Mesothelial cell of epicardium (in vitro differentiated cells): ENCODE measurements around the gene CPAMD8. TPM values are rescaled to one million over a fixed set of nuclear protein-coding genes. Genes with fewer than 3 reads are reported as not detected.

Source experiments
- DNase-seq, 2 experiments: peaks; one replicate each; pipeline ENCODE4 v3.0.0; 2021; ENCODE audit warnings: low spot score in 2 of 2; ENCODE audit not compliant: unreplicated experiment in 2 of 2
- H3K27ac Mint-ChIP-seq: 2 replicates; pipeline ENCODE4 v1.8.0; 2021; ENCODE audit warnings: mixed read lengths
- H3K27me3 Mint-ChIP-seq: 2 replicates; pipeline ENCODE4 v1.8.0; 2021; ENCODE audit warnings: low read depth, mixed read lengths
- H3K36me3 Mint-ChIP-seq: 2 replicates; pipeline ENCODE4 v1.8.0; 2021; ENCODE audit warnings: mixed read lengths
- H3K4me1 Mint-ChIP-seq: 2 replicates; pipeline ENCODE4 v1.8.0; 2021; ENCODE audit warnings: mixed read lengths
- H3K4me3 Mint-ChIP-seq: 2 replicates; pipeline ENCODE4 v1.8.0; 2021; ENCODE audit warnings: mild to moderate bottlenecking, moderate library complexity, mixed read lengths
- H3K9me3 Mint-ChIP-seq: 2 replicates; pipeline ENCODE4 v1.8.0; 2021; ENCODE audit warnings: mixed read lengths
- total RNA-seq: library from RNA; stranded (reverse); gene quantifications from 3 replicates; pipeline ENCODE4 v1.2.1, GENCODE V29; 2021
- TF ChIP-seq, protein P1 (sequence below): fragments of 200-600 bp; sonication (generic); IDR thresholded peaks from one replicate; pipeline ENCODE4 v1.5.0; 2021; ENCODE audit warnings: antibody characterized with exemption; ENCODE audit not compliant: unreplicated experiment

The CPAMD8 gene
- total RNA-seq, 1 donor from 2014 or later = 40.9 TPM

DNA sequence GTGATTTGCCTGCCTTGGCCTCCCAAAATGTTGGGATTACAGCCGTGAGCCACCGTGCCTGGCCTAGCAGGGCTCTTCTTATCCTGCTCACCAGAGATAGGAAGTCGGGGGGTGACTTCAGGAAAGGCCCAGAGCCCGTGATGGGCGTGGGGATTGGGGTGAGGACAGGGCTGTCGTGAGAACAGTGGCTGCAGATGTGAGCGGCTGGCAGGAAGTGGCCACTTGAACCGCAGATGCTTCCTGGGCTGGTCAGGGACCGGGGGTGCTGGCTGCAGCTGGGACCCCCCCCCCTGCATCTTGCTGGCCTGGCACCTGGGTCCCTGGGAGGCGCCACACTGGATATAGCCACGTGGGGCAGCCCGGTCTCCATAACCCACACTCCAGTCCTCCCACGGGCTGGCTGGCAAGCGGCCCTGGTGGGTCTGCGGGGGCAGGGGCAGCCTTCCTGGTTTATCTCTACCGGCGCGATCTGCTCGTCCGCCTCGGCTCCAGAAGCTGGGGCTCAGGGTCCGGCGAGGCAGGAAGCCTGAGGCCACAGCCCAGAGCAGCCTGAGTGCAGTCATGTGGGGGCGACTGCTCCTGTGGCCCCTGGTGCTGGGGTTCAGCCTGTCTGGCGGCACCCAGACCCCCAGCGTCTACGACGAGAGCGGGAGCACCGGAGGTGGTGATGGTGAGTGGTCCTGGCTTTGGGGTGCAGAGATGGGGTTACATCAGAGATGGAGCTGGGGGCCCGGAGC is 137.8 kb downstream of the CPAMD8 start, which contains the start of gene F2RL3:
F2RL3 (plus strand) TSS at position 371 of the 737 bp plus-strand sequence; CDS start at position 562, 191 bp downstream.
- Mint-ChIP-seq H3K27ac (no peak within 1 kb of the TSS), H3K4me3 (no peak within 1 kb of the TSS), H3K9me3 (no peaks in the 10 kb centered on the region), H3K27me3 (peaks cover 3% of the 10 kb centered on the region), H3K36me3 (no peaks in the 10 kb centered on the region), H3K4me1 (peaks cover 2% of the 10 kb centered on the region)
- TF ChIP-seq, protein P1, sequence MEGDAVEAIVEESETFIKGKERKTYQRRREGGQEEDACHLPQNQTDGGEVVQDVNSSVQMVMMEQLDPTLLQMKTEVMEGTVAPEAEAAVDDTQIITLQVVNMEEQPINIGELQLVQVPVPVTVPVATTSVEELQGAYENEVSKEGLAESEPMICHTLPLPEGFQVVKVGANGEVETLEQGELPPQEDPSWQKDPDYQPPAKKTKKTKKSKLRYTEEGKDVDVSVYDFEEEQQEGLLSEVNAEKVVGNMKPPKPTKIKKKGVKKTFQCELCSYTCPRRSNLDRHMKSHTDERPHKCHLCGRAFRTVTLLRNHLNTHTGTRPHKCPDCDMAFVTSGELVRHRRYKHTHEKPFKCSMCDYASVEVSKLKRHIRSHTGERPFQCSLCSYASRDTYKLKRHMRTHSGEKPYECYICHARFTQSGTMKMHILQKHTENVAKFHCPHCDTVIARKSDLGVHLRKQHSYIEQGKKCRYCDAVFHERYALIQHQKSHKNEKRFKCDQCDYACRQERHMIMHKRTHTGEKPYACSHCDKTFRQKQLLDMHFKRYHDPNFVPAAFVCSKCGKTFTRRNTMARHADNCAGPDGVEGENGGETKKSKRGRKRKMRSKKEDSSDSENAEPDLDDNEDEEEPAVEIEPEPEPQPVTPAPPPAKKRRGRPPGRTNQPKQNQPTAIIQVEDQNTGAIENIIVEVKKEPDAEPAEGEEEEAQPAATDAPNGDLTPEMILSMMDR = no peak
- DNase-seq = no peak

DNA sequence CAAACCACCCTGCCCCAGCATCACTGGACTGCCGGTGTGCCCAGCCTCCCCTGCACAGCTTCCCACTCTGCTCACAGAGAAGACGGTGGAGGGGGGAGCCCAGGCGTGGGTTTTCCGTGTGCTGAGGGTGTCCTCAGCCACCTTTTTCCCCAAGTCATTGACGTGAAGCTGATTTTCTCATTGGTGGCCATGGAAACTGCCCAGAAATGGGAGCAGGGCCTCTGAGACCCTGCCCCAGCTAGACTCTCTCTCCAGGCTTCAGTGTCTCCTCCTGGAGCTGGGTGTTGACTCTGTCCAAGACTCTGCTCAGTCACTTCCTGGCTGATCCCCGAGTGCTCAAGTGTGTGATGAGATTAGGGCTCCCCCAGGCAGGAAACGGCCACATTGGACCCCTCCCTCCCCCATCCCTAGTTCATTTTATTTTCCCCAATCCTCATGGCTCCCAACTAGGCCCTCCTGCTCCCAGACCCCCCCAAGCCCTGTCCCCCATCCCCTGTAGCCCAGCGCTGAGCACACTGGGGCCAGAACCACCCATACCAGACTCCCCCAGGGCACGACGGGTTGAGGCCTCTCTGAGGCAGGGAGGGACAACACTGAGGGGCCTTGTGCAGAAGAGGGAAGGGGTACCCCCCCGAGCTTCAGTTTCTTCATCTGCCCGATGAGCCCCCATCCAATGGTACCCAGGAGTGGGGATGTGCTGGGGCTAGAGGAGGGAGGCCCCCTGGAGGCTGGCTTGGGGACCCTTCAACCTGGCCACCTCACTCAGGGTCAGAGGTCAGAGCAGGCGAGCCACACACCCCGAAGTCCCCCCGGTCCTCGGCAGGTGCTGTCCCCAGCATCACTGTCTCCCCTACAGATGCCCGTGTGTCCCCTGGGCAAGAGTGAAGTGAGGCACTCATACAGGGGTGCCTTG is 139.0 kb downstream of the CPAMD8 start:
- Mint-ChIP-seq H3K4me3 (no peak overlapping the region), H3K9me3 (peaks cover 5% of the 10 kb centered on the region), H3K36me3 (peaks cover 3% of the 10 kb centered on the region), H3K27ac (no peak overlapping the region), H3K27me3 (peaks cover 3% of the 10 kb centered on the region), H3K4me1 (peaks cover 2% of the 10 kb centered on the region)
- TF ChIP-seq, protein P1 = no peak
- no peak for DNase-seq

DNA sequence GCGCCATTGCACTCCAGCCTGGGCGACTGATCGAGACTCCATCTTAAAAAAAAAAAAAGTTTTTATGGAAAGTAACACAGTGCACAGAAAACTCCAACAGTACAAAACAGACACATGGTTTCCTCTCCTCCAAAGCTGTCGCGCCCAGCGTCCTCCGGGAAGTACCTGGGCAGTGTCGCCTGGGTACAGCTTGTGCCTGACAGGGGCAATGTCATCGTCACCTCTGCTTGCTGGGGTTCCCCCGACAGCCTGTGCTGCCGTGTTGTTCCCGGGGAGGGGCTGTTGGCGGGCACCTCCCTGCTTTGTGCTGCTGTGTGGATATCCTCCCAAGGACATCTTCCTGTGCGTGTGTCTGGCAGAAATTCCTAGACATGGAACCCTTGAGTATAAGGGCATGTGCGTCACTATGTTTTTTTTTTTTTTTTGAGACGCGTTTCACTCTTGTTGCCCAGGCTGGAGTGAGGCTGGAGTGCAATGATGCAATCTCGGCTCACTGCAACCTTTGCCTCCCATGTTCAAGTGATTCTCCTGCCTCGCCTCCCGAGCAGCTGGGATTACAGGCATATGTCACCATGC is 140.2 kb downstream of the CPAMD8 start:
- Mint-ChIP-seq H3K27me3 (no peaks in the 10 kb centered on the region), H3K27ac (no peak overlapping the region), H3K36me3 (peaks cover 11% of the 10 kb centered on the region), H3K9me3 (peaks cover 14% of the 10 kb centered on the region), H3K4me1 (peaks cover 2% of the 10 kb centered on the region), H3K4me3 (no peak overlapping the region)
- TF ChIP-seq, protein P1 = no peak
- DNase-seq = no peak

DNA sequence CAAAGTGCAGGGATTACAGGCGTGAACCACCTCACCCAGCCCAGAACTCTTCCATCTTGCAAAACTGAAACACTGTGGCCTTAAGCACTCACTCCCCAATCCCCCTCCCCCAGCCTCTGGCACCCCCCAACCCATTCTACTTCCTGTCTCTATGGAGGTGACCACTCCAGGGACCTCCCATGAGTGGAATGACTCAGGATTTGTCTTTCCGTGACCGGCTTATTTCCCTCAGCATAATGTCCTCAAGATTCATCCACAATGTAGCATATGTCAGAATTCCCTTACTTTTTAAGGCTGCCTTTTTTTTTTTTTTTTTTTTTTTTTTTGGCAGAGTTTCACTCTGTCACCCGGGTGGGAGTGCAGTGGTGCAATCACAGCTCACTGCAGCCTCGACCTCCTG is 141.4 kb downstream of the CPAMD8 start:
- DNase-seq = no peak
- H3K27me3 Mint-ChIP-seq = no peaks in the 10 kb centered on the region
- H3K4me1 Mint-ChIP-seq = peaks cover 2% of the 10 kb centered on the region
- H3K36me3 Mint-ChIP-seq = peaks cover 24% of the 10 kb centered on the region
- peaks cover 18% of the 10 kb centered on the region for H3K9me3 Mint-ChIP-seq
- TF ChIP-seq, protein P1 = no peak
- no peak overlapping the region for H3K4me3 Mint-ChIP-seq
- no peak overlapping the region for H3K27ac Mint-ChIP-seq

DNA sequence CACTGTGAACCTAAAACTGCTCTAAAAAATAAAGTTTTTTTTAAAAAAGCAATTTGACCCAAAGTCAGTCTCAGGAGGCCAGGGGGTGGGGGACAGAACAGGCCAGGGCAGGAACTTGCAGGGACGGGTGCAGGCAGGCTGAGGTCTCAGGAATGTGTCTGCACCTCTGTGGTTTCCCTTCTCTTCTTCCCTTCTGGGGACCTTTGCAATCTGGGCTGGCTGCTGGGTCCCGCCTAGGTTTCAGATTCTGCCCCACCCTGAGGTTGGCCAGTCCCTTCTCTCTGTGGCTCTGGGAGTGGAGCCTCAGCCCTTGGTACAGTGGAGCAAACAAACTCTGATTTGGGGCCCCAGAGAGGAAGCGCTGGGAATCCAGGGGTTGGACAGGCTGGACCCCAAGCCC is 143.1 kb downstream of the CPAMD8 start:
- Mint-ChIP-seq H3K36me3 (peaks cover 36% of the 10 kb centered on the region), H3K9me3 (peaks cover 18% of the 10 kb centered on the region), H3K4me3 (no peak overlapping the region), H3K27me3 (no peaks in the 10 kb centered on the region), H3K4me1 (peaks cover 1% of the 10 kb centered on the region), H3K27ac (no peak overlapping the region)
- DNase-seq = no peak
- TF ChIP-seq, protein P1 = no peak
